Endothelial cell of umbilical vein (primary cell): ENCODE data around the gene CXCL3. TPM values are rescaled to one million over a fixed set of nuclear protein-coding genes. Genes with fewer than 3 reads are reported as not detected.

Source experiments
- BruUV-seq: library from RNA; stranded (reverse); fragments of 400-500 nt; replicated peaks from 2 replicates; lab custom pipeline; 2021; lab: Mats Ljungman, UMichigan
- CTCF ChIA-PET: fragments of 300-600, 350-600 bp; sonication (Branson Sonifier 250); formaldehyde crosslinking; loops from one replicate; lab custom pipeline; 2021; ENCODE audit warnings: antibody characterized with exemption, inconsistent platforms; lab: Charles Lee
- POLR2A ChIA-PET: fragments of 300-600, 350-600 bp; sonication (Branson Sonifier 250); formaldehyde crosslinking; loops from one replicate; lab custom pipeline; 2021; ENCODE audit warnings: antibody characterized with exemption, inconsistent platforms; lab: Charles Lee
- DNase-seq: peaks from one replicate; pipeline ENCODE4 v3.0.0-alpha.2; 2011; ENCODE audit warnings: low read depth, low spot score
- FAIRE-seq: peaks from 2 replicates; lab custom pipeline; 2011; peaks lifted over from hg19 to GRCh38; lab: Jason Lieb, UNC
- H2AFZ ChIP-seq: 2 replicates; pipeline ENCODE4 v1.6.0; 2012; ENCODE audit warnings: low read depth, low read length, control low read depth, inconsistent platforms
- H3K27ac ChIP-seq: 2 replicates; pipeline ENCODE4 v1.5.1; 2011; ENCODE audit warnings: low read depth, mild to moderate bottlenecking, control low read depth, low read length, moderate library complexity; ENCODE audit not compliant: insufficient read depth
- H3K27me3 ChIP-seq, 2 experiments: 2 replicates each; pipeline versions ENCODE4 v1.6.0 to v1.6.1; 2011; ENCODE audit warnings: low read length in 2 of 2, mixed read lengths in 1 of 2; ENCODE audit not compliant: control insufficient read depth in 2 of 2, insufficient read depth in 2 of 2
- H3K36me3 ChIP-seq, 2 experiments: 2 replicates in 1 of 2; 3 replicates in 1 of 2; pipeline ENCODE4 v1.5.1; 2011; ENCODE audit warnings: low read length in 2 of 2, mild to moderate bottlenecking in 1 of 2, moderate library complexity in 1 of 2; ENCODE audit not compliant: control insufficient read depth in 2 of 2, insufficient read depth in 2 of 2; ENCODE audit errors: extremely low read depth in 1 of 2
- H3K4me1 ChIP-seq: 3 replicates; pipeline ENCODE4 v1.5.1; 2011; ENCODE audit warnings: mild to moderate bottlenecking, low read length; ENCODE audit not compliant: control insufficient read depth, insufficient read depth; ENCODE audit errors: extremely low read depth
- H3K4me2 ChIP-seq: 2 replicates; pipeline ENCODE4 v1.6.1; 2011; ENCODE audit warnings: low read length, control low read depth, mixed read lengths; ENCODE audit not compliant: insufficient read depth
- H3K4me3 ChIP-seq, 3 experiments: fragments of 200-600 bp in 1 of 3; sonication (generic), shearing (Covaris generic) in 1 of 3; replicated peaks in 1 of 3; 2 replicates each; pipeline ENCODE4 v1.5.1; 2011 to 2016; ENCODE audit warnings: control low read depth in 3 of 3, low read length in 3 of 3, mild to moderate bottlenecking in 2 of 3, inconsistent platforms in 1 of 3, low read depth in 1 of 3, moderate library complexity in 1 of 3; ENCODE audit not compliant: insufficient read depth in 1 of 3
- H3K79me2 ChIP-seq: 2 replicates; pipeline ENCODE4 v1.6.0; 2012; ENCODE audit warnings: low read length, inconsistent platforms; ENCODE audit not compliant: control insufficient read depth, insufficient read depth
- H3K9ac ChIP-seq: replicated peaks from 2 replicates; pipeline ENCODE3; 2011; ENCODE audit warnings: low read length, control low read depth; ENCODE audit not compliant: insufficient read depth; ENCODE audit errors: extremely low read depth
- H3K9me1 ChIP-seq: replicated peaks from 3 replicates; pipeline ENCODE4 v1.6.0; 2011; ENCODE audit warnings: mild to moderate bottlenecking, low read length; ENCODE audit not compliant: control insufficient read depth, insufficient read depth; ENCODE audit errors: extremely low read depth
- H3K9me3 ChIP-seq: replicated peaks from 2 replicates; pipeline ENCODE4 v1.5.1; 2012; ENCODE audit warnings: low read length, inconsistent platforms; ENCODE audit not compliant: control insufficient read depth, insufficient read depth
- H4K20me1 ChIP-seq: replicated peaks from 2 replicates; pipeline ENCODE3; 2011; ENCODE audit warnings: mild to moderate bottlenecking, low read length; ENCODE audit not compliant: control insufficient read depth, insufficient read depth; ENCODE audit errors: extremely low read depth
- EZH2 ChIP-seq: IDR thresholded peaks from 2 replicates; pipeline ENCODE4 v1.6.1; 2012; ENCODE audit warnings: borderline replicate concordance, low read depth, mild to moderate bottlenecking, moderate library complexity, low read length, inconsistent platforms; ENCODE audit not compliant: severe bottlenecking
- FOS ChIP-seq: IDR thresholded peaks from 2 replicates; pipeline ENCODE4 v1.6.1; 2011; ENCODE audit warnings: mild to moderate bottlenecking, low read length, moderate library complexity, borderline replicate concordance; ENCODE audit not compliant: insufficient read depth
- GATA2 ChIP-seq: IDR thresholded peaks from 2 replicates; pipeline ENCODE4 v1.7.0; 2011; ENCODE audit warnings: low read depth, mild to moderate bottlenecking, moderate library complexity, mixed read lengths, low read length; ENCODE audit not compliant: insufficient read length, insufficient read depth
- MAX ChIP-seq: IDR thresholded peaks from 2 replicates; pipeline ENCODE4 v1.6.1; 2011; ENCODE audit not compliant: insufficient read depth, insufficient read length
- MYC ChIP-seq: IDR thresholded peaks from one replicate; pipeline ENCODE4 v1.6.1; 2011; ENCODE audit warnings: mild to moderate bottlenecking, low read depth, low read length
- POLR2A ChIP-seq: IDR thresholded peaks from 2 replicates; pipeline ENCODE4 v1.6.1; 2012; ENCODE audit warnings: low read depth, mild to moderate bottlenecking, control low read depth, low read length
- POLR2AphosphoS5 ChIP-seq: IDR thresholded peaks from 2 replicates; pipeline ENCODE4 v1.6.1; 2012; ENCODE audit warnings: low read depth, mild to moderate bottlenecking, control low read depth, low read length, moderate library complexity; ENCODE audit not compliant: insufficient read depth
- dilution Hi-C: fragments of 300-500 bp; cut with MboI; formaldehyde crosslinking; loops from one replicate; pipeline ENCODE4 v1.15.0; 2019; ENCODE audit warnings: low sequenced_read_pairs; ENCODE audit not compliant: extremely low pct_ligation_motif_present
- intact Hi-C: fragments of 100-400 bp; cut with micrococcal nuclease; formaldehyde crosslinking; loops from one replicate; pipeline ENCODE4 v1.10.0; 2022
- polyA plus RNA-seq, 4 experiments: library from polyadenylated mRNA; depleted of rRNA in 3 of 4; stranded (reverse) in 3 of 4; unstranded in 1 of 4; fragments of >200 nt; gene quantifications; 2 replicates each; pipeline versions ENCODE4 v1.2.1 to v1.2.3, GENCODE V29; 2011 to 2012; ENCODE audit warnings: missing spikeins in 1 of 4
- total RNA-seq: library from RNA; stranded (reverse); gene quantifications from 2 replicates; pipeline ENCODE4 v1.2.3, GENCODE V29; 2021
- TF ChIP-seq, protein P1 (sequence below), 2 donors: IDR thresholded peaks; 1 replicate in 1 of 2; 2 replicates in 1 of 2; pipeline ENCODE4 v1.5.1; 2011; ENCODE audit warnings: low read length in 2 of 2, mild to moderate bottlenecking in 2 of 2, moderate library complexity in 2 of 2, control low read depth in 1 of 2, inconsistent platforms in 1 of 2, low read depth in 1 of 2; ENCODE audit not compliant: insufficient read depth in 1 of 2; ENCODE audit errors: extremely low read depth in 1 of 2

CXCL3 gene
- total and polyA plus RNA-seq, 2 donors (not counting 3 experiments of a cell fraction or from before 2014, with no cell fraction given), result 1.1 to 1.3 TPM

DNA sequence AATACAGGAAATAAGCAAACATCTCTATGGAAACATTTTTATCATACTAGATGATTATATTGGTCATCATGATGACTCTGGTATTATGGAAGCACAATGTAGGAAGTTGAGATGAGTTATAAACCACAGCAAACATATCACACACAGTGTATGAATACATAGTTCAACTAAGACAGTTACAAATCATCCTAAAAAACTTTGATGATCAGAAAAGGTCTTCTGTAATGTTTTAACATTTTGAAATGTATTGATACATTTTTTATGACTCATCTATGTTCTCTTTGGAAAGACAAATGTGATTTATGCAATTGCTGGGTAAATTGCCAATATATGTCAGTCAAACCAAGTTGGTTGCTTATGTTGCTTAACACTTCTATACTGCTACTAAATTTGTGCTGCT, 4.8 kb downstream of the CXCL3 start:
- H3K79me2 ChIP-seq, result no peaks in the 10 kb centered on the region
- CTCF ChIA-PET, result no interaction called here
- H3K27me3 ChIP-seq, result no peaks in the 10 kb centered on the region
- BruUV-seq, result no TSS peak
- dilution Hi-C loops (no loop called here), intact Hi-C loops (no loop called here)
- no peak overlapping the region for H3K27ac ChIP-seq
- TF ChIP-seq, protein P1, sequence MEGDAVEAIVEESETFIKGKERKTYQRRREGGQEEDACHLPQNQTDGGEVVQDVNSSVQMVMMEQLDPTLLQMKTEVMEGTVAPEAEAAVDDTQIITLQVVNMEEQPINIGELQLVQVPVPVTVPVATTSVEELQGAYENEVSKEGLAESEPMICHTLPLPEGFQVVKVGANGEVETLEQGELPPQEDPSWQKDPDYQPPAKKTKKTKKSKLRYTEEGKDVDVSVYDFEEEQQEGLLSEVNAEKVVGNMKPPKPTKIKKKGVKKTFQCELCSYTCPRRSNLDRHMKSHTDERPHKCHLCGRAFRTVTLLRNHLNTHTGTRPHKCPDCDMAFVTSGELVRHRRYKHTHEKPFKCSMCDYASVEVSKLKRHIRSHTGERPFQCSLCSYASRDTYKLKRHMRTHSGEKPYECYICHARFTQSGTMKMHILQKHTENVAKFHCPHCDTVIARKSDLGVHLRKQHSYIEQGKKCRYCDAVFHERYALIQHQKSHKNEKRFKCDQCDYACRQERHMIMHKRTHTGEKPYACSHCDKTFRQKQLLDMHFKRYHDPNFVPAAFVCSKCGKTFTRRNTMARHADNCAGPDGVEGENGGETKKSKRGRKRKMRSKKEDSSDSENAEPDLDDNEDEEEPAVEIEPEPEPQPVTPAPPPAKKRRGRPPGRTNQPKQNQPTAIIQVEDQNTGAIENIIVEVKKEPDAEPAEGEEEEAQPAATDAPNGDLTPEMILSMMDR (IDR thresholded peaks at IDR 0.05; ENCODE audit: extremely low read depth in 1 of 2, insufficient read depth in 1 of 2, low read depth in 1 of 2, low read length in 2 of 2), result no peak
- TF ChIP-seq GATA2, result peak; percentile 36
- TF ChIP-seq POLR2A, result no peak
- TF ChIP-seq FOS, result peak; percentile 48
- TF ChIP-seq MAX, result no peak
- H3K9me3 ChIP-seq, result no peaks in the 10 kb centered on the region
- H3K4me1 ChIP-seq, result peaks cover 14% of the 10 kb centered on the region
- no peak overlapping the region for H2AFZ ChIP-seq
- no peaks in the 10 kb centered on the region for H4K20me1 ChIP-seq
- no peak overlapping the region for H3K4me3 ChIP-seq
- DNase-seq, result no peak
- H3K36me3 ChIP-seq, result no peaks in the 10 kb centered on the region
- no peak for FAIRE-seq
- H3K4me2 ChIP-seq, result no peak overlapping the region
- H3K9ac ChIP-seq, result no peak overlapping the region
- no peaks in the 10 kb centered on the region for H3K9me1 ChIP-seq
- POLR2A ChIA-PET, result no interaction called here

DNA sequence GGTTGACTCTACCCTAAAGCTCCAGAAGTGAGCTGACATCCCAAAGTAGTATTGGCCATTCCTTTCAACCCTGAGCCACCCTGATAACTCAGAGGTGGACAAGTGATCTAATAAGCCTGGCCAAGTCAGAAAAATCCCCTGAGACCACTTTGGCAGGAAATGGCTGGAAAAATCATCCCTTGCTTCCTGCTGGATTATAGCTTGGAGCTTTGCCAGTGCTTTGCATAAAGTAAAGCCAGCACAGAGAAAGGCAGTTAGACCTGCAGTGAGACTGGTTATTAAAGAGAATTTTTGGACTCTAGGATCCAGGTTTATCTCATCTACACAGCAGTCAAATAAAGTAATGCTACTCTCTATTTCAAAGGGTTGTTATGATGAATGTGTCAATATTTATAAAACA, 6.4 kb downstream of the CXCL3 start:
- CTCF ChIA-PET, result interaction anchor here (0.9 to 1.3 kb wide), 5 partner anchors 24 to 103 kb away, joined by 3 to 4 read pairs (median 3); partner anchors contain the start of gene CXCL2
- no TSS peak for BruUV-seq
- Histone ChIP-seq H2AFZ (no peak overlapping the region), H3K9ac (no peak overlapping the region), H3K36me3 (no peaks in the 10 kb centered on the region), H3K27me3 (no peaks in the 10 kb centered on the region), H3K4me1 (peaks cover 9% of the 10 kb centered on the region), H4K20me1 (no peaks in the 10 kb centered on the region), H3K9me3 (no peaks in the 10 kb centered on the region), H3K79me2 (no peaks in the 10 kb centered on the region), H3K4me2 (no peak overlapping the region), H3K4me3 (no peak overlapping the region), H3K27ac (no peak overlapping the region), H3K9me1 (no peaks in the 10 kb centered on the region)
- DNase-seq (peak; percentile 70), FAIRE-seq (peak; percentile 18)
- TF ChIP-seq MYC, result no peak
- peak; percentile 7 for TF ChIP-seq FOS
- TF ChIP-seq GATA2, result no peak
- TF ChIP-seq POLR2AphosphoS5, result no peak
- TF ChIP-seq MAX, result no peak
- no peak for TF ChIP-seq EZH2
- TF ChIP-seq POLR2A, result no peak
- dilution Hi-C loops (no loop called here), intact Hi-C loops (no loop called here)
- POLR2A ChIA-PET, result no interaction called here
